ENCODE data around the gene FAHD2A. TPM values are rescaled to one million over a fixed set of nuclear protein-coding genes. Genes with fewer than 3 reads are reported as not detected.

The FAHD2A gene
- total RNA-seq, 4 donors from 2014 or later = 10.7 to 112 (median 87.1) TPM

- Histone ChIP-seq H3K27ac (peak overlapping the region in 3 of 4 donors; percentile 77 to 97 (median 95)), H3K4me1 (peaks cover 0 to 23% (median 1%) of the 10 kb centered on the region in 4 donors), H3K4me3 (no peak overlapping the region), H3K27me3 (no peaks in the 10 kb centered on the region), H3K36me3 (no peaks in the 10 kb centered on the region), H3K9me3 (no peaks in the 10 kb centered on the region)
- TF ChIP-seq CTCF (IDR thresholded peaks at IDR 0.05) = no peak
- TF ChIP-seq POLR2A (IDR thresholded peaks at IDR 0.05) = no peak
- peak in 2 of 3 donors; percentile 63 to 72 for DNase-seq
Measured at GRCh38 chr2:95390881-95391321, 11.6 kb upstream of the FAHD2A start.

- Histone ChIP-seq H3K9me3 (no peaks in the 10 kb centered on the region), H3K4me3 (no peak overlapping the region), H3K27me3 (no peaks in the 10 kb centered on the region), H3K36me3 (no peaks in the 10 kb centered on the region), H3K27ac (peak overlapping the region in 3 of 4 donors; percentile 77 to 97 (median 95)), H3K4me1 (peaks cover 0 to 23% (median 1%) of the 10 kb centered on the region in 4 donors)
- TF ChIP-seq POLR2A (IDR thresholded peaks at IDR 0.05) (peak in 1 of 2 donors; percentile 21), CTCF (IDR thresholded peaks at IDR 0.05) (no peak)
- DNase-seq = peak in 2 of 3 donors; percentile 70 to 78
Measured at GRCh38 chr2:95391641-95392310, 10.7 kb upstream of the FAHD2A start.

- no peaks in the 10 kb centered on the region for H3K27me3 ChIP-seq
- H3K36me3 ChIP-seq = no peaks in the 10 kb centered on the region
- H3K9me3 ChIP-seq = no peaks in the 10 kb centered on the region
- H3K27ac ChIP-seq = peak overlapping the region in 2 of 4 donors; percentile 95 to 97
- TF ChIP-seq POLR2A (IDR thresholded peaks at IDR 0.05) (no peak), CTCF (IDR thresholded peaks at IDR 0.05) (no peak)
- H3K4me3 ChIP-seq = no peak overlapping the region
- H3K4me1 ChIP-seq = peaks cover 0 to 23% (median 1%) of the 10 kb centered on the region in 4 donors
- DNase-seq = peak in 1 of 3 donors; percentile 36
Measured at GRCh38 chr2:95392320-95392719, 10.2 kb upstream of the FAHD2A start.

- H3K27ac ChIP-seq = peak overlapping the region in 1 of 4 donors; percentile 40
- no peak for DNase-seq
- H3K36me3 ChIP-seq = no peaks in the 10 kb centered on the region
- H3K9me3 ChIP-seq = no peaks in the 10 kb centered on the region
- no peak overlapping the region for H3K4me3 ChIP-seq
- H3K27me3 ChIP-seq = no peaks in the 10 kb centered on the region
- TF ChIP-seq POLR2A (IDR thresholded peaks at IDR 0.05) (no peak), CTCF (IDR thresholded peaks at IDR 0.05) (peak in 1 of 6 experiments; percentile 18)
- peaks cover 0 to 23% (median 1%) of the 10 kb centered on the region in 4 donors for H3K4me1 ChIP-seq
Measured at GRCh38 chr2:95392730-95393455, 9.6 kb upstream of the FAHD2A start.

- no peak overlapping the region for H3K27ac ChIP-seq
- DNase-seq = no peak
- H3K36me3 ChIP-seq = no peaks in the 10 kb centered on the region
- no peak overlapping the region for H3K4me3 ChIP-seq
- TF ChIP-seq CTCF (IDR thresholded peaks at IDR 0.05) = no peak
- TF ChIP-seq POLR2A (IDR thresholded peaks at IDR 0.05) = no peak
- H3K9me3 ChIP-seq = no peaks in the 10 kb centered on the region
- no peaks in the 10 kb centered on the region for H3K27me3 ChIP-seq
- H3K4me1 ChIP-seq = peaks cover 0 to 21% (median 1%) of the 10 kb centered on the region in 4 donors
Measured at GRCh38 chr2:95393901-95394300, 8.6 kb upstream of the FAHD2A start.

All from Peyer's patch (tissue), 4 donors.